K562 (cell line): ENCODE measurements around the gene BTD. TPM values are rescaled to one million over a fixed set of nuclear protein-coding genes. Genes with fewer than 3 reads are reported as not detected.

ENCODE experiments used
- BRD9 ChIP-seq: fragments of 450-650 bp; IDR thresholded peaks from 2 replicates; pipeline ENCODE4 v1.6.1; 2018; ENCODE audit warnings: low read depth; ENCODE audit not compliant: partially characterized antibody
- C11orf30 ChIP-seq: fragments of 450-650 bp; IDR thresholded peaks from 2 replicates; pipeline ENCODE4 v1.6.1; 2016; ENCODE audit warnings: low read depth, mild to moderate bottlenecking
- ETV1 ChIP-seq: fragments of 450-650 bp; conservative IDR thresholded peaks from 2 replicates; pipeline ENCODE4 v1.6.1; 2016; ENCODE audit warnings: missing genetic modification characterization, control low read depth, low read depth, missing compliant biosample characterization
- HES1 ChIP-seq: fragments of 450-650 bp; IDR thresholded peaks from 2 replicates; pipeline ENCODE4 v1.6.1; 2016; ENCODE audit warnings: low read depth, mild to moderate bottlenecking, moderate library complexity
- KAT2B ChIP-seq: IDR thresholded peaks from one replicate; pipeline ENCODE4 v1.6.1; 2012; ENCODE audit warnings: low read depth, mild to moderate bottlenecking, control low read depth, inconsistent platforms, low read length, moderate library complexity
- KDM5B ChIP-seq: fragments of 200-600 bp; sonication (generic); IDR thresholded peaks from 2 replicates; pipeline ENCODE4 v1.6.1; 2012; ENCODE audit warnings: low read depth, mild to moderate bottlenecking, moderate library complexity, low read length, control low read depth, inconsistent platforms; ENCODE audit not compliant: insufficient replicate concordance
- MITF ChIP-seq: IDR thresholded peaks from 2 replicates; pipeline ENCODE4 v1.6.1; 2014; ENCODE audit warnings: antibody characterized with exemption
- PHTF2 ChIP-seq: fragments of 250-450 bp; sonication (Bioruptor Pico); IDR thresholded peaks from 2 replicates; pipeline ENCODE4 v1.5.0; 2021; ENCODE audit warnings: mild to moderate bottlenecking
- RBM25 ChIP-seq: fragments of 200-400 bp; formaldehyde crosslinking; IDR thresholded peaks from 2 replicates; pipeline ENCODE4 v1.6.1; 2018; ENCODE audit warnings: low read length, low read depth, moderate library complexity; ENCODE audit not compliant: severe bottlenecking
- RNF219 ChIP-seq: fragments of 250-450 bp; sonication (Bioruptor Pico); IDR thresholded peaks from 2 replicates; pipeline ENCODE4 v1.5.0; 2022; ENCODE audit warnings: mild to moderate bottlenecking
- SMAD2 ChIP-seq: fragments of 150-350 bp; IDR thresholded peaks from 2 replicates; pipeline ENCODE4 v1.6.1; 2014; ENCODE audit warnings: low read depth, mild to moderate bottlenecking, low read length
- ZBTB40 ChIP-seq, 2 experiments: fragments of 450-650 bp in 1 of 2; sonication (generic) in 1 of 2; formaldehyde crosslinking in 1 of 2; IDR thresholded peaks; 2 replicates each; pipeline versions ENCODE4 v1.7.1 to v1.9.0; 2016 to 2022; ENCODE audit warnings: inconsistent platforms in 1 of 2, mild to moderate bottlenecking in 1 of 2, missing genetic modification reagents in 1 of 2
- ZNF239 ChIP-seq: fragments of 250-450 bp; sonication (Bioruptor Pico); IDR thresholded peaks from 2 replicates; pipeline ENCODE4 v1.4.0; 2020; ENCODE audit warnings: mild to moderate bottlenecking
- ZNF24 ChIP-seq: fragments of 450-650 bp; IDR thresholded peaks from 2 replicates; pipeline ENCODE4 v1.6.1; 2016
- ZNF551 ChIP-seq: fragments of 250-450 bp; sonication (Bioruptor Pico); IDR thresholded peaks from 2 replicates; pipeline ENCODE4 v1.5.0; 2021; ENCODE audit warnings: mild to moderate bottlenecking, moderate library complexity
- ZNF589 ChIP-seq: fragments of 200-800 bp; sonication (Bioruptor generic); IDR thresholded peaks from 2 replicates; pipeline ENCODE4 v1.6.1; 2016; ENCODE audit warnings: low read depth, missing genetic modification characterization, missing compliant biosample characterization
- polyA plus RNA-seq, 8 experiments: library from polyadenylated mRNA; depleted of rRNA in 4 of 8; stranded (reverse) in 5 of 8; unstranded in 3 of 8; fragments of >200 nt; fragmentation: Nextera tagmentation in 2 of 8; fragmentation: Illumina TruSeq in 1 of 8; extraction: Ambion mirVana in 2 of 8; extraction: Trizol in 1 of 8; gene quantifications; 2 replicates each; pipeline versions ENCODE4 v1.2.1 to v1.2.3, GENCODE V29; 2011 to 2014; ENCODE audit warnings: inconsistent platforms in 1 of 8, missing spikeins in 1 of 8
- total RNA-seq, 7 experiments: library from RNA; depleted of rRNA in 6 of 7; stranded (reverse); fragments of >200 nt in 6 of 7; fragmentation: Illumina TruSeq in 2 of 7; extraction: Trizol in 2 of 7; gene quantifications; 2 replicates each; pipeline versions ENCODE4 v1.2.1 to v1.2.3, GENCODE V29; 2011 to 2021; ENCODE audit warnings: low replicate concordance in 1 of 7

Gene BTD
- total and polyA plus RNA-seq, 9 of the 15 experiments (the other 6 are each of a cell fraction or from before 2014, with no cell fraction given), result 6.6 to 26.2 (median 10.6) TPM

- TF ChIP-seq ZBTB40 (IDR thresholded peaks at IDR 0.05), result no peak
- no peak for TF ChIP-seq ZBTB40 (CRISPR knock-in tag; IDR thresholded peaks at IDR 0.05)
- TF ChIP-seq PHTF2 (CRISPR knock-in tag), result no peak
- 0 out of 2 replicates have a peak, but pooled peaks have one; percentile 15 for TF ChIP-seq C11orf30
- no peak for TF ChIP-seq KAT2B
- no peak for TF ChIP-seq ZNF24
- TF ChIP-seq BRD9, result no peak
- no peak for TF ChIP-seq KDM5B
- no peak for TF ChIP-seq HES1
- no peak for TF ChIP-seq ZNF589 (CRISPR knock-in tag)
- no peak for TF ChIP-seq ETV1 (tag)
- no peak for TF ChIP-seq MITF
- TF ChIP-seq ZNF239 (CRISPR knock-in tag), result no peak
- no peak for TF ChIP-seq SMAD2
- no peak for TF ChIP-seq ZNF551
- TF ChIP-seq RNF219 (CRISPR knock-in tag), result no peak
- TF ChIP-seq RBM25, result no peak
Observed at GRCh38 chr3:15649858-15650257, 48.3 kb downstream of the BTD start (continued).
